ENCODE measurements around the gene TBCC. TPM values are rescaled to one million over a fixed set of nuclear protein-coding genes. Genes with fewer than 3 reads are reported as not detected.

The TBCC gene
- 28.0 TPM for polyA plus RNA-seq (2013, experiment 1 of 4)
- polyA plus RNA-seq (2013, experiment 2 of 4), result 28.3 TPM
- 24.3 TPM for polyA plus RNA-seq (2013, experiment 3 of 4)
- 32.2 TPM for polyA plus RNA-seq (2013, experiment 4 of 4)

- Histone ChIP-seq H3K9me3 (ENCODE audit: control insufficient read depth, low read length) (no peaks in the 10 kb centered on the region), H3K27ac (ENCODE audit: insufficient read depth, low read depth, low read length, poor library complexity, severe bottlenecking) (peak within 1 kb of the TSS; percentile 98), H3K4me1 (ENCODE audit: control insufficient read depth, insufficient read depth, low read length) (peaks cover 10% of the 10 kb centered on the region), H3K4me3 (ENCODE audit: insufficient read depth, low read depth, low read length) (peak within 1 kb of the TSS; percentile 100), H3K27me3 (ENCODE audit: control insufficient read depth, insufficient read depth, low read length, poor library complexity, severe bottlenecking) (no peaks in the 10 kb centered on the region), H3K36me3 (ENCODE audit: control insufficient read depth, insufficient read depth, low read length) (no peaks in the 10 kb centered on the region)
- 0% methylated on average over 54 of the region's 57 CpGs for WGBS, 2 experiments
Measured at GRCh38 chr6:42745640-42746462, at the start of gene TBCC. Gene TBCC (minus strand): TSS chr6:42746103. CDS start chr6:42746073, 30 bp downstream.

GRCh38 chr6:42795651-42796050, 49.7 kb upstream of the TBCC start:
- H3K36me3 ChIP-seq (ENCODE audit: control insufficient read depth, insufficient read depth, low read length), result no peaks in the 10 kb centered on the region
- no CpG with 5 or more reads among the region's 1 CpG for WGBS, 2 experiments
- no peak overlapping the region for H3K27ac ChIP-seq (ENCODE audit: insufficient read depth, low read depth, low read length, poor library complexity, severe bottlenecking)
- peaks cover 4% of the 10 kb centered on the region for H3K4me1 ChIP-seq (ENCODE audit: control insufficient read depth, insufficient read depth, low read length)
- H3K9me3 ChIP-seq (ENCODE audit: control insufficient read depth, low read length), result no peaks in the 10 kb centered on the region
- H3K27me3 ChIP-seq (ENCODE audit: control insufficient read depth, insufficient read depth, low read length, poor library complexity, severe bottlenecking), result no peaks in the 10 kb centered on the region
- no peak overlapping the region for H3K4me3 ChIP-seq (ENCODE audit: insufficient read depth, low read depth, low read length)

GRCh38 chr6:42791706-42792320, 45.9 kb upstream of the TBCC start:
- H3K4me1 ChIP-seq (ENCODE audit: control insufficient read depth, insufficient read depth, low read length), result peaks cover 17% of the 10 kb centered on the region
- no peaks in the 10 kb centered on the region for H3K9me3 ChIP-seq (ENCODE audit: control insufficient read depth, low read length)
- no peaks in the 10 kb centered on the region for H3K36me3 ChIP-seq (ENCODE audit: control insufficient read depth, insufficient read depth, low read length)
- no peak overlapping the region for H3K4me3 ChIP-seq (ENCODE audit: insufficient read depth, low read depth, low read length)
- H3K27me3 ChIP-seq (ENCODE audit: control insufficient read depth, insufficient read depth, low read length, poor library complexity, severe bottlenecking), result no peaks in the 10 kb centered on the region
- WGBS, 2 experiments, result 90 to 97% methylated on average over 3 of the region's 3 CpGs
- no peak overlapping the region for H3K27ac ChIP-seq (ENCODE audit: insufficient read depth, low read depth, low read length, poor library complexity, severe bottlenecking)

GRCh38 chr6:42790549-42791181, 44.8 kb upstream of the TBCC start:
- 63 to 66% methylated on average over 5 of the region's 5 CpGs for WGBS, 2 experiments
- Histone ChIP-seq H3K27ac (ENCODE audit: insufficient read depth, low read depth, low read length, poor library complexity, severe bottlenecking) (no peak overlapping the region), H3K27me3 (ENCODE audit: control insufficient read depth, insufficient read depth, low read length, poor library complexity, severe bottlenecking) (no peaks in the 10 kb centered on the region)

GRCh38 chr6:42788671-42789070, 42.8 kb upstream of the TBCC start:
- Histone ChIP-seq H3K4me1 (ENCODE audit: control insufficient read depth, insufficient read depth, low read length) (peaks cover 24% of the 10 kb centered on the region), H3K27me3 (ENCODE audit: control insufficient read depth, insufficient read depth, low read length, poor library complexity, severe bottlenecking) (no peaks in the 10 kb centered on the region), H3K27ac (ENCODE audit: insufficient read depth, low read depth, low read length, poor library complexity, severe bottlenecking) (no peak overlapping the region), H3K9me3 (ENCODE audit: control insufficient read depth, low read length) (no peaks in the 10 kb centered on the region), H3K36me3 (ENCODE audit: control insufficient read depth, insufficient read depth, low read length) (no peaks in the 10 kb centered on the region), H3K4me3 (ENCODE audit: insufficient read depth, low read depth, low read length) (no peak overlapping the region)
- WGBS, 2 experiments, result 90 to 96% methylated on average over 4 of the region's 4 CpGs

More at GRCh38 chr6:42790549-42791181, 44.8 kb upstream of the TBCC start:
- no peaks in the 10 kb centered on the region for H3K9me3 ChIP-seq (ENCODE audit: control insufficient read depth, low read length)
- H3K4me3 ChIP-seq (ENCODE audit: insufficient read depth, low read depth, low read length), result no peak overlapping the region
- no peaks in the 10 kb centered on the region for H3K36me3 ChIP-seq (ENCODE audit: control insufficient read depth, insufficient read depth, low read length)
- peaks cover 24% of the 10 kb centered on the region for H3K4me1 ChIP-seq (ENCODE audit: control insufficient read depth, insufficient read depth, low read length)

- Histone ChIP-seq H3K27ac (ENCODE audit: insufficient read depth, low read depth, low read length, poor library complexity, severe bottlenecking) (no peak overlapping the region), H3K36me3 (ENCODE audit: control insufficient read depth, insufficient read depth, low read length) (no peaks in the 10 kb centered on the region), H3K27me3 (ENCODE audit: control insufficient read depth, insufficient read depth, low read length, poor library complexity, severe bottlenecking) (no peaks in the 10 kb centered on the region), H3K9me3 (ENCODE audit: control insufficient read depth, low read length) (no peaks in the 10 kb centered on the region), H3K4me1 (ENCODE audit: control insufficient read depth, insufficient read depth, low read length) (peaks cover 24% of the 10 kb centered on the region), H3K4me3 (ENCODE audit: insufficient read depth, low read depth, low read length) (no peak overlapping the region)
- WGBS, 2 experiments, result 95 to 97% methylated on average over 2 of the region's 2 CpGs
Measured at GRCh38 chr6:42787063-42787472, 41.2 kb upstream of the TBCC start.

GRCh38 chr6:42786525-42786985, 40.7 kb upstream of the TBCC start:
- Histone ChIP-seq H3K9me3 (ENCODE audit: control insufficient read depth, low read length) (no peaks in the 10 kb centered on the region), H3K4me3 (ENCODE audit: insufficient read depth, low read depth, low read length) (no peak overlapping the region), H3K27me3 (ENCODE audit: control insufficient read depth, insufficient read depth, low read length, poor library complexity, severe bottlenecking) (no peaks in the 10 kb centered on the region), H3K27ac (ENCODE audit: insufficient read depth, low read depth, low read length, poor library complexity, severe bottlenecking) (no peak overlapping the region), H3K36me3 (ENCODE audit: control insufficient read depth, insufficient read depth, low read length) (no peaks in the 10 kb centered on the region), H3K4me1 (ENCODE audit: control insufficient read depth, insufficient read depth, low read length) (peaks cover 24% of the 10 kb centered on the region)
- WGBS, 2 experiments, result 93% methylated on average over 3 of the region's 3 CpGs

GRCh38 chr6:42784717-42785498, 39.0 kb upstream of the TBCC start:
- no peaks in the 10 kb centered on the region for H3K36me3 ChIP-seq (ENCODE audit: control insufficient read depth, insufficient read depth, low read length)
- peaks cover 14% of the 10 kb centered on the region for H3K4me1 ChIP-seq (ENCODE audit: control insufficient read depth, insufficient read depth, low read length)
- H3K27ac ChIP-seq (ENCODE audit: insufficient read depth, low read depth, low read length, poor library complexity, severe bottlenecking), result no peak overlapping the region
- no peaks in the 10 kb centered on the region for H3K27me3 ChIP-seq (ENCODE audit: control insufficient read depth, insufficient read depth, low read length, poor library complexity, severe bottlenecking)
- peak overlapping the region; percentile 93 for H3K4me3 ChIP-seq (ENCODE audit: insufficient read depth, low read depth, low read length)
- H3K9me3 ChIP-seq (ENCODE audit: control insufficient read depth, low read length), result no peaks in the 10 kb centered on the region
- WGBS, 2 experiments, result 86 to 89% methylated on average over 11 to 12 of the region's 12 CpGs

- 16 to 19% methylated on average over 8 to 9 of the region's 10 CpGs for WGBS, 2 experiments
Measured at GRCh38 chr6:42783876-42784642, 38.2 kb upstream of the TBCC start.

More at GRCh38 chr6:42783876-42784642, 38.2 kb upstream of the TBCC start:
- no peaks in the 10 kb centered on the region for H3K36me3 ChIP-seq (ENCODE audit: control insufficient read depth, insufficient read depth, low read length)
- peak overlapping the region; percentile 93 for H3K4me3 ChIP-seq (ENCODE audit: insufficient read depth, low read depth, low read length)
- peaks cover 7% of the 10 kb centered on the region for H3K4me1 ChIP-seq (ENCODE audit: control insufficient read depth, insufficient read depth, low read length)
- H3K27me3 ChIP-seq (ENCODE audit: control insufficient read depth, insufficient read depth, low read length, poor library complexity, severe bottlenecking), result no peaks in the 10 kb centered on the region
- H3K9me3 ChIP-seq (ENCODE audit: control insufficient read depth, low read length), result no peaks in the 10 kb centered on the region
- H3K27ac ChIP-seq (ENCODE audit: insufficient read depth, low read depth, low read length, poor library complexity, severe bottlenecking), result peak overlapping the region; percentile 97
